GM12878 (cell line): ENCODE data around the gene SRSF5. TPM values are rescaled to one million over a fixed set of nuclear protein-coding genes. Genes with fewer than 3 reads are reported as not detected.

Source experiments
- BACH1 ChIP-seq: fragments of 450-650 bp; IDR thresholded peaks from 2 replicates; pipeline ENCODE4 v1.6.1; 2017; ENCODE audit warnings: mild to moderate bottlenecking, borderline replicate concordance
- BRCA1 ChIP-seq: IDR thresholded peaks from 2 replicates; pipeline ENCODE4 v1.6.1; 2011; ENCODE audit warnings: low read depth, low read length, improper control_type of control experiment
- CHD4 ChIP-seq: fragments of 200-600 bp; sonication (generic); IDR thresholded peaks from 2 replicates; pipeline ENCODE4 v1.6.1; 2016; ENCODE audit warnings: mild to moderate bottlenecking
- EGR1 ChIP-seq, 2 experiments: IDR thresholded peaks; 1 replicate in 1 of 2; 2 replicates in 1 of 2; pipeline ENCODE4 v1.6.1; 2011 to 2012; ENCODE audit warnings: low read depth in 2 of 2, low read length in 2 of 2, borderline replicate concordance in 1 of 2, mild to moderate bottlenecking in 1 of 2, moderate library complexity in 1 of 2
- GABPA ChIP-seq: IDR thresholded peaks from 2 replicates; pipeline ENCODE4 v1.6.1; 2014; ENCODE audit warnings: antibody characterized with exemption, low read depth, mild to moderate bottlenecking, inconsistent platforms
- GATAD2B ChIP-seq: fragments of 450-650 bp; conservative IDR thresholded peaks from 2 replicates; pipeline ENCODE4 v1.6.1; 2017; ENCODE audit warnings: low read depth, mild to moderate bottlenecking, moderate library complexity
- HCFC1 ChIP-seq: fragments of 150-350 bp; IDR thresholded peaks from 2 replicates; pipeline ENCODE4 v1.6.1; 2014; ENCODE audit warnings: low read length
- HDAC2 ChIP-seq: fragments of 200-600 bp; sonication (generic); IDR thresholded peaks from 2 replicates; pipeline ENCODE4 v1.6.1; 2017
- IRF4 ChIP-seq: IDR thresholded peaks from 2 replicates; pipeline ENCODE4 v1.6.1; 2011; ENCODE audit warnings: low read depth, low read length
- JUNB ChIP-seq: IDR thresholded peaks from 2 replicates; pipeline ENCODE4 v1.6.1; 2016; ENCODE audit warnings: antibody characterized with exemption, mild to moderate bottlenecking
- KDM1A ChIP-seq: fragments of 200-600 bp; sonication (generic); IDR thresholded peaks from 2 replicates; pipeline ENCODE4 v1.6.1; 2016; ENCODE audit warnings: borderline replicate concordance
- MTA2 ChIP-seq: fragments of 450-650 bp; IDR thresholded peaks from 2 replicates; pipeline ENCODE4 v1.6.1; 2016; ENCODE audit warnings: low read depth, mild to moderate bottlenecking, moderate library complexity
- NFYA ChIP-seq: IDR thresholded peaks from 2 replicates; pipeline ENCODE4 v1.6.1; 2011; ENCODE audit warnings: low read depth, mild to moderate bottlenecking, low read length, improper control_type of control experiment, borderline replicate concordance
- POLR2A ChIP-seq: IDR thresholded peaks from 2 replicates; pipeline ENCODE4 v1.6.1; 2011; ENCODE audit warnings: low read depth, mild to moderate bottlenecking, low read length
- POLR2AphosphoS2 ChIP-seq: IDR thresholded peaks from 2 replicates; pipeline ENCODE4 v1.6.1; 2011; ENCODE audit warnings: low read depth, mild to moderate bottlenecking, low read length, improper control_type of control experiment, moderate library complexity
- SMARCA5 ChIP-seq: fragments of 450-650 bp; IDR thresholded peaks from 2 replicates; pipeline ENCODE4 v1.6.1; 2017; ENCODE audit warnings: mild to moderate bottlenecking
- STAT1 ChIP-seq: fragments of 450-650 bp; conservative IDR thresholded peaks from 2 replicates; pipeline ENCODE4 v1.6.1; 2014; ENCODE audit warnings: antibody characterized with exemption, mild to moderate bottlenecking
- TCF3 ChIP-seq: IDR thresholded peaks from 2 replicates; pipeline ENCODE4 v1.6.1; 2012; ENCODE audit warnings: low read depth, mild to moderate bottlenecking, low read length, borderline replicate concordance; ENCODE audit not compliant: insufficient read depth
- TCF7 ChIP-seq: IDR thresholded peaks from 2 replicates; pipeline ENCODE4 v1.6.1; 2014; ENCODE audit warnings: antibody characterized with exemption, borderline replicate concordance
- ZNF24 ChIP-seq: fragments of 450-650 bp; IDR thresholded peaks from 2 replicates; pipeline ENCODE4 v1.6.1; 2017; ENCODE audit warnings: antibody characterized with exemption, mild to moderate bottlenecking
- ZNF622 ChIP-seq: fragments of 450-650 bp; IDR thresholded peaks from 2 replicates; pipeline ENCODE4 v1.6.1; 2017; ENCODE audit warnings: mild to moderate bottlenecking, inconsistent platforms
- ZZZ3 ChIP-seq: IDR thresholded peaks from 2 replicates; pipeline ENCODE4 v1.6.1; 2011; ENCODE audit warnings: low read depth; ENCODE audit not compliant: control insufficient read depth, insufficient read length
- polyA plus RNA-seq, 11 experiments: library from polyadenylated mRNA; depleted of rRNA in 4 of 11; unstranded in 6 of 11; stranded (reverse) in 5 of 11; fragments of >200 nt; fragmentation: Nextera tagmentation in 4 of 11; fragmentation: Illumina TruSeq in 1 of 11; extraction: Ambion mirVana in 4 of 11; extraction: Trizol in 1 of 11; gene quantifications; 1 replicate in 1 of 11; 2 replicates in 10 of 11; pipeline versions ENCODE4 v1.2.1 to v1.2.3, GENCODE V29; 2011 to 2016; ENCODE audit warnings: inconsistent platforms in 2 of 11, missing spikeins in 2 of 11, low read depth in 1 of 11
- total RNA-seq, 4 experiments: library from RNA; depleted of rRNA in 3 of 4; stranded (reverse); fragments of >200 nt in 3 of 4; fragmentation: Illumina TruSeq in 1 of 4; extraction: Trizol in 1 of 4; gene quantifications; 2 replicates each; pipeline versions ENCODE4 v1.2.1 to v1.2.3, GENCODE V29; 2013 to 2021
- TF ChIP-seq, protein P1 (sequence below): IDR thresholded peaks from 2 replicates; pipeline ENCODE4 v1.6.1; 2011; ENCODE audit warnings: borderline replicate concordance, low read depth, mild to moderate bottlenecking, moderate library complexity, mixed read lengths, low read length; ENCODE audit not compliant: insufficient read depth; ENCODE audit errors: extremely low read length
- TF ChIP-seq, protein P2 (sequence below): fragments of 450-650 bp; IDR thresholded peaks from 2 replicates; pipeline ENCODE4 v1.6.1; 2016; ENCODE audit warnings: mild to moderate bottlenecking, moderate library complexity, borderline replicate concordance
- TF ChIP-seq, protein P3 (sequence below): fragments of 450-650 bp; IDR thresholded peaks from 2 replicates; pipeline ENCODE4 v1.6.1; 2016; ENCODE audit warnings: mild to moderate bottlenecking
- TF ChIP-seq, protein P4 (sequence below): fragments of 450-650 bp; conservative IDR thresholded peaks from 2 replicates; pipeline ENCODE4 v1.6.1; 2017; ENCODE audit warnings: mild to moderate bottlenecking, moderate library complexity

Gene SRSF5
- total and polyA plus RNA-seq, 10 of the 15 experiments (the other 5 are each of a cell fraction or from before 2014, with no cell fraction given) = 136 to 453 (median 275) TPM

DNA sequence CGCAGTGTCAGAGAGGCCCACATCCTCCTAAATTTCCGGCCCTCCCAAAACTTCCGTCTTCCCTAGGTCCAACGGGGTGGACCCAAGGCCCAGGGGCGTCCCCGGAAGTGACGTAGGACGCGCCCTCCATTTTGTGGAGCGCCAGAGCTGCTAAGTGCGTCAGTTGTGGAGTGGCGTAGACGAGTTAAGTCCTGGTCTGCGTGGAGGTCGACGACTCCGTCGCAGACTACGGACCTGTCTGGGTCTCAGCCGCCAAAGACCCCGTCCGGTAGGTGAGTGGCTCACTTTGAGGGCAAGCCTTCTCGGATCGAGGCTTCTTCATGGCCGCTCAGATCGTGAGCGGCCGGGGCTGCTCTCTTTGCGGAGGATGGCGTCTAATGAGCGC is at the start of gene SRSF5 (continued):
- TF ChIP-seq, protein P1, sequence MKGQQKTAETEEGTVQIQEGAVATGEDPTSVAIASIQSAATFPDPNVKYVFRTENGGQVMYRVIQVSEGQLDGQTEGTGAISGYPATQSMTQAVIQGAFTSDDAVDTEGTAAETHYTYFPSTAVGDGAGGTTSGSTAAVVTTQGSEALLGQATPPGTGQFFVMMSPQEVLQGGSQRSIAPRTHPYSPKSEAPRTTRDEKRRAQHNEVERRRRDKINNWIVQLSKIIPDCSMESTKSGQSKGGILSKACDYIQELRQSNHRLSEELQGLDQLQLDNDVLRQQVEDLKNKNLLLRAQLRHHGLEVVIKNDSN = no peak
- TF ChIP-seq GATAD2B (peak; percentile 62; the same call in 1 of the 2 replicates), MTA2 (no peak; the same call in 1 of the 2 replicates), NFYA (no peak), BRCA1 (no peak), STAT1 (no peak), BACH1 (peak; percentile 50), TCF3 (peak; percentile 42; the same call in 1 of the 2 replicates), HCFC1 (peak; percentile 49), HDAC2 (no peak), ZNF622 (no peak), EGR1 (IDR thresholded peaks at IDR 0.05; ENCODE audit: borderline replicate concordance in 1 of 2, low read depth in 2 of 2, low read length in 2 of 2) (peak in 1 of 2 experiments; percentile 43; a peak in 1 of 3 replicates), CHD4 (no peak), POLR2AphosphoS2 (peak; percentile 98), JUNB (no peak), TCF7 (no peak; the same call in 1 of the 2 replicates), ZZZ3 (no peak), IRF4 (0 out of 2 replicates have a peak, but pooled peaks have one; percentile 33), SMARCA5 (no peak), POLR2A (peak; percentile 98), ZNF24 (0 out of 2 replicates have a peak, but pooled peaks have one; percentile 11), GABPA (peak; percentile 88), KDM1A (no peak)
- TF ChIP-seq, protein P2, sequence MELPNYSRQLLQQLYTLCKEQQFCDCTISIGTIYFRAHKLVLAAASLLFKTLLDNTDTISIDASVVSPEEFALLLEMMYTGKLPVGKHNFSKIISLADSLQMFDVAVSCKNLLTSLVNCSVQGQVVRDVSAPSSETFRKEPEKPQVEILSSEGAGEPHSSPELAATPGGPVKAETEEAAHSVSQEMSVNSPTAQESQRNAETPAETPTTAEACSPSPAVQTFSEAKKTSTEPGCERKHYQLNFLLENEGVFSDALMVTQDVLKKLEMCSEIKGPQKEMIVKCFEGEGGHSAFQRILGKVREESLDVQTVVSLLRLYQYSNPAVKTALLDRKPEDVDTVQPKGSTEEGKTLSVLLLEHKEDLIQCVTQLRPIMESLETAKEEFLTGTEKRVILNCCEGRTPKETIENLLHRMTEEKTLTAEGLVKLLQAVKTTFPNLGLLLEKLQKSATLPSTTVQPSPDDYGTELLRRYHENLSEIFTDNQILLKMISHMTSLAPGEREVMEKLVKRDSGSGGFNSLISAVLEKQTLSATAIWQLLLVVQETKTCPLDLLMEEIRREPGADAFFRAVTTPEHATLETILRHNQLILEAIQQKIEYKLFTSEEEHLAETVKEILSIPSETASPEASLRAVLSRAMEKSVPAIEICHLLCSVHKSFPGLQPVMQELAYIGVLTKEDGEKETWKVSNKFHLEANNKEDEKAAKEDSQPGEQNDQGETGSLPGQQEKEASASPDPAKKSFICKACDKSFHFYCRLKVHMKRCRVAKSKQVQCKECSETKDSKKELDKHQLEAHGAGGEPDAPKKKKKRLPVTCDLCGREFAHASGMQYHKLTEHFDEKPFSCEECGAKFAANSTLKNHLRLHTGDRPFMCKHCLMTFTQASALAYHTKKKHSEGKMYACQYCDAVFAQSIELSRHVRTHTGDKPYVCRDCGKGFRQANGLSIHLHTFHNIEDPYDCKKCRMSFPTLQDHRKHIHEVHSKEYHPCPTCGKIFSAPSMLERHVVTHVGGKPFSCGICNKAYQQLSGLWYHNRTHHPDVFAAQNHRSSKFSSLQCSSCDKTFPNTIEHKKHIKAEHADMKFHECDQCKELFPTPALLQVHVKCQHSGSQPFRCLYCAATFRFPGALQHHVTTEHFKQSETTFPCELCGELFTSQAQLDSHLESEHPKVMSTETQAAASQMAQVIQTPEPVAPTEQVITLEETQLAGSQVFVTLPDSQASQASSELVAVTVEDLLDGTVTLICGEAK = peak; percentile 89
- TF ChIP-seq, protein P3, sequence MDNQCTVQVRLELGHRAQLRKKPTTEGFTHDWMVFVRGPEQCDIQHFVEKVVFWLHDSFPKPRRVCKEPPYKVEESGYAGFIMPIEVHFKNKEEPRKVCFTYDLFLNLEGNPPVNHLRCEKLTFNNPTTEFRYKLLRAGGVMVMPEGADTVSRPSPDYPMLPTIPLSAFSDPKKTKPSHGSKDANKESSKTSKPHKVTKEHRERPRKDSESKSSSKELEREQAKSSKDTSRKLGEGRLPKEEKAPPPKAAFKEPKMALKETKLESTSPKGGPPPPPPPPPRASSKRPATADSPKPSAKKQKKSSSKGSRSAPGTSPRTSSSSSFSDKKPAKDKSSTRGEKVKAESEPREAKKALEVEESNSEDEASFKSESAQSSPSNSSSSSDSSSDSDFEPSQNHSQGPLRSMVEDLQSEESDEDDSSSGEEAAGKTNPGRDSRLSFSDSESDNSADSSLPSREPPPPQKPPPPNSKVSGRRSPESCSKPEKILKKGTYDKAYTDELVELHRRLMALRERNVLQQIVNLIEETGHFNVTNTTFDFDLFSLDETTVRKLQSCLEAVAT = peak; percentile 26
- TF ChIP-seq, protein P4, sequence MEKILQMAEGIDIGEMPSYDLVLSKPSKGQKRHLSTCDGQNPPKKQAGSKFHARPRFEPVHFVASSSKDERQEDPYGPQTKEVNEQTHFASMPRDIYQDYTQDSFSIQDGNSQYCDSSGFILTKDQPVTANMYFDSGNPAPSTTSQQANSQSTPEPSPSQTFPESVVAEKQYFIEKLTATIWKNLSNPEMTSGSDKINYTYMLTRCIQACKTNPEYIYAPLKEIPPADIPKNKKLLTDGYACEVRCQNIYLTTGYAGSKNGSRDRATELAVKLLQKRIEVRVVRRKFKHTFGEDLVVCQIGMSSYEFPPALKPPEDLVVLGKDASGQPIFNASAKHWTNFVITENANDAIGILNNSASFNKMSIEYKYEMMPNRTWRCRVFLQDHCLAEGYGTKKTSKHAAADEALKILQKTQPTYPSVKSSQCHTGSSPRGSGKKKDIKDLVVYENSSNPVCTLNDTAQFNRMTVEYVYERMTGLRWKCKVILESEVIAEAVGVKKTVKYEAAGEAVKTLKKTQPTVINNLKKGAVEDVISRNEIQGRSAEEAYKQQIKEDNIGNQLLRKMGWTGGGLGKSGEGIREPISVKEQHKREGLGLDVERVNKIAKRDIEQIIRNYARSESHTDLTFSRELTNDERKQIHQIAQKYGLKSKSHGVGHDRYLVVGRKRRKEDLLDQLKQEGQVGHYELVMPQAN = peak; percentile 45; the same call in 1 of the 2 replicates
